AG04449 (cell line): Measurements from ENCODE around the gene OTUD1.

Experiments
- CTCF ChIA-PET: fragments of 350-600 bp; formaldehyde crosslinking; extraction: SDS; loops from one replicate; lab custom pipeline; 2021; ENCODE audit warnings: antibody characterized with exemption; lab: Yijun Ruan, JAX
- POLR2A ChIA-PET: fragments of 400-600, 350-600 bp; formaldehyde crosslinking; extraction: SDS; loops from one replicate; lab custom pipeline; 2020; ENCODE audit warnings: antibody characterized with exemption, inconsistent platforms; lab: Yijun Ruan, JAX
- DNase-seq: peaks from one replicate; pipeline ENCODE4 v3.0.0-alpha.2; 2010; ENCODE audit warnings: low read depth, low spot score
- H3K4me3 ChIP-seq: 2 replicates; pipeline ENCODE4 v1.5.1; 2011; ENCODE audit warnings: low read depth, mild to moderate bottlenecking, control low read depth, low read length
- TF ChIP-seq, protein P1 (sequence below): IDR thresholded peaks from one replicate; pipeline ENCODE4 v1.5.1; 2011; ENCODE audit warnings: mild to moderate bottlenecking, moderate library complexity, low read length, control low read depth, inconsistent platforms; ENCODE audit not compliant: insufficient read depth; ENCODE audit errors: missing control alignments

Gene OTUD1

DNA sequence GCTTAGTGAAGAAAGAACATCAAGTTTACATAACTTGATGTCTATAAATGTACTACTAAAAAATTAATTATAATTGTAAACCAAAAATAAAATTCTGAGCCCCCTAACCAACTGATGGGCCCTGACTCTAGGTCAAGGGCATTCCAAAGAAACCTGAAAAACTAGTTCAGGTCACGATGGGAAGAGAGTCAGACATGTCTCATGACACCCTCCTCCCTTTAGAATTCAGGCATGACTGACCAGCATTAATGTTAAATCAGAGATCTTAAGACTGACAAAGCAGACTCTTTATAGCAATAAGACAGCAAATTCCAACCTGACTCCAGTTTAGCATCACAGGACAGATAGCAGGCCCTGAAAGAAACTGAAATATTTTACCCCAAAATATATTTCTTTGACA lies 21.6 kb upstream of the OTUD1 start:
- POLR2A ChIA-PET, result no interaction called here
- H3K4me3 ChIP-seq, result no peak overlapping the region
- no peak for DNase-seq
- TF ChIP-seq, protein P1, sequence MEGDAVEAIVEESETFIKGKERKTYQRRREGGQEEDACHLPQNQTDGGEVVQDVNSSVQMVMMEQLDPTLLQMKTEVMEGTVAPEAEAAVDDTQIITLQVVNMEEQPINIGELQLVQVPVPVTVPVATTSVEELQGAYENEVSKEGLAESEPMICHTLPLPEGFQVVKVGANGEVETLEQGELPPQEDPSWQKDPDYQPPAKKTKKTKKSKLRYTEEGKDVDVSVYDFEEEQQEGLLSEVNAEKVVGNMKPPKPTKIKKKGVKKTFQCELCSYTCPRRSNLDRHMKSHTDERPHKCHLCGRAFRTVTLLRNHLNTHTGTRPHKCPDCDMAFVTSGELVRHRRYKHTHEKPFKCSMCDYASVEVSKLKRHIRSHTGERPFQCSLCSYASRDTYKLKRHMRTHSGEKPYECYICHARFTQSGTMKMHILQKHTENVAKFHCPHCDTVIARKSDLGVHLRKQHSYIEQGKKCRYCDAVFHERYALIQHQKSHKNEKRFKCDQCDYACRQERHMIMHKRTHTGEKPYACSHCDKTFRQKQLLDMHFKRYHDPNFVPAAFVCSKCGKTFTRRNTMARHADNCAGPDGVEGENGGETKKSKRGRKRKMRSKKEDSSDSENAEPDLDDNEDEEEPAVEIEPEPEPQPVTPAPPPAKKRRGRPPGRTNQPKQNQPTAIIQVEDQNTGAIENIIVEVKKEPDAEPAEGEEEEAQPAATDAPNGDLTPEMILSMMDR, result no peak
- CTCF ChIA-PET, result no interaction called here

DNA sequence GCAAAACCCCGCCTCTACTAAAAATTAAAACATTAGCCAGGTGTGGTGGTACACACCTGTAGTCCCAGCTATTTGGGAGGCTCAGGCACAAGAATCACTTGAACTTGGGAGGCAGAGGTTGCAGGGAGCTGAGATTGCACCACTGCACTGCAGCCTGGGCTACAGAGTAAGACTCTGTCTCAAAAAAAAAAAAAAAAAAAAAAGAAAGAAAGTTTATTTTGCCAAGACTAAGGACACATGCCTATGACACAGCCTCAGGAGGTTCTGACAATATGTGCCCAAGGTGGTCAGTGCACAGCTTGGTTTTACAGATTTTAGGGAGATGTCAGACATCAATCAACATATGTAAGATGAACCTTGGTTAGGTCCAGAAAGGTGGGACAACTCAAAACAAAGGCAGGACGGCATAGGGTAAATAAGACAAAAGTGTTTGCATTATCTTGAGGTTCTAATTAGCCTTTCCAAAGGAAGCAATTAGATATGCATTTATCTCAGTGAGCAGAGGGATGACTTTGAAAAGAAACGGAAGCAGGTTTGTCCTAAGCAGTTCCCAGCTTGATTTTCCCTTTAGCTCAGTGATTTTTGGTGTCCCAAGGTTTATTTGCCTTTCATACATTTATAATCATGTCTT lies 20.7 kb upstream of the OTUD1 start:
- H3K4me3 ChIP-seq, result no peak overlapping the region
- ChIA-PET POLR2A (no interaction called here), CTCF (no interaction called here)
- TF ChIP-seq, protein P1, result no peak
- DNase-seq, result no peak

DNA sequence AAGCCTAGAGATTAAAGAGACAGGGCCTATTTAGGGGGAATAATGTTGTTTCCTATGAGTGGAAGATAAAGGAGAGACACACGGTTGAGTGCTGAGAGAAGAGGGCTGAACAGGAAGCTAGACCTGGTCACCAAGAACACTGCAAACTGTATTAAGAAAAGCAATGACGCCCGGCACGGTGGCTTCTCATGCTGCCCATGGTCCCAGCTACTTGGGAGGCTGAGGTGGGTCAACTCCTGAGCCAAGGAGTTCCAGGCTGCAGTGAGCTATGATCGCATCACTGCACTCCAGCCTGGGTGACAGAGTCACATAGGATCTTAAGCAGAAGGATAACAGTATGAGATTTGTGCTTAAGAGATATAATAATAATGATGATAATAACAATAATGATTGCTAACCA lies 19.7 kb upstream of the OTUD1 start:
- DNase-seq, result no peak
- TF ChIP-seq, protein P1, result no peak
- H3K4me3 ChIP-seq, result no peak overlapping the region
- POLR2A ChIA-PET, result no interaction called here
- CTCF ChIA-PET, result interaction anchor here (2.2 kb wide), 1 partner anchor 104 kb away, joined by 5 read pairs; no protein-coding TSS in a partner anchor

DNA sequence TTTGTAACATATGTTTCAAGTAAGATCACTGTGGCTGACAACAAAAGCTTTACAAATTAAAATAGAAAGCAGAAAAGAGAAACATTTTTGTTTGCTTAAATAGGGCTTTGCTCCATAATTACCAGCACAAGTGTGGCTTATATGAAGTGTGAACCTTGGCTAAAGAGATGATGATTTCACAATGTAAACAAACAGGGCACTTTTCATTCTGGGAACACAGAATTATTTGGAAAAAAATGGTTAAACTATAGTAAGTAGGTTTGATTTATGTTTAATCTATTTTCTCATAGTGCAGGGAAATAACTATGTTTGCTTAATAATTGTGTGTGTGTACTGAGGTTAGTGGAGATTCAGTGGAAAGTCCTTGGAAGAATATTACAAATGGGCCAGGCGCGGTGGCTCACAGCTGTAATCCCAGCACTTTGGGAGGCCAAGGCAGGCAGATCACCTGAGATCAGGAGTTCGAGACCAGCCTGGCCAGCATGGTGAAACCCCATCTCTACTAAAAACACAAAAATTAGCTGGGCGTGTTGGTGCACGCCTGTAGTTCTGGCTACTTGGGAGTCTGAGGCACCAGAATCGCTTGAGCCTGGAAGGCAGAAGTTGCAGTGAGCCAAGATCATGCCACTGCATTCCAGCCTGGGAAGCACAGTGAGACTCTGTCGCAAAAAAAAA lies 19.1 kb upstream of the OTUD1 start:
- TF ChIP-seq, protein P1, result no peak
- DNase-seq, result no peak
- CTCF ChIA-PET, result interaction anchor here (0.9 to 2.2 kb wide), 3 partner anchors 12 to 105 kb away, joined by 3 to 5 read pairs (median 3); no protein-coding TSS in a partner anchor
- no peak overlapping the region for H3K4me3 ChIP-seq
- POLR2A ChIA-PET, result no interaction called here

DNA sequence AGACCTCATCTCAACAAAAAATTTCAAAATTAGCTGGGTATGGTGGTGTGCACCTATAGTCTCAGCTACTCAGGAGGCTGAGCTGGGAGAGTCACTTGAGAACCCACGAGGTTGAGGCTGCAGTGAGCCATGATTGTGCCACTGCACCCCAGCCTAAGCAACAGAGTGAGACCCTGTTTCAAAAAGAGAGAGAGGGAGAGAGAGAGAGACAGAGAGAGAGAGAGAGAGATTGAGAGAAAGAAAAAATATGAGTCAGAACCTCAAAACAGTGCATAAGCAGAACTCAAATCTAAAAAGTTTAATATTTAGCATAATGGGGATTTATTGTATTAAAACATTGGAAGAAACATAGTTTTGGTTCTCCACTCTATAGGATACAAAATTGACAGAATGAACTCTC lies 17.5 kb upstream of the OTUD1 start:
- TF ChIP-seq, protein P1, result no peak
- no peak overlapping the region for H3K4me3 ChIP-seq
- ChIA-PET POLR2A (interaction anchor here (1.1 kb wide), 1 partner anchor 17 kb away, joined by 3 read pairs; the partner anchor contains the start of gene OTUD1), CTCF (interaction anchor here (2.2 kb wide), 1 partner anchor 106 kb away, joined by 5 read pairs; no protein-coding TSS in a partner anchor)
- DNase-seq, result no peak

DNA sequence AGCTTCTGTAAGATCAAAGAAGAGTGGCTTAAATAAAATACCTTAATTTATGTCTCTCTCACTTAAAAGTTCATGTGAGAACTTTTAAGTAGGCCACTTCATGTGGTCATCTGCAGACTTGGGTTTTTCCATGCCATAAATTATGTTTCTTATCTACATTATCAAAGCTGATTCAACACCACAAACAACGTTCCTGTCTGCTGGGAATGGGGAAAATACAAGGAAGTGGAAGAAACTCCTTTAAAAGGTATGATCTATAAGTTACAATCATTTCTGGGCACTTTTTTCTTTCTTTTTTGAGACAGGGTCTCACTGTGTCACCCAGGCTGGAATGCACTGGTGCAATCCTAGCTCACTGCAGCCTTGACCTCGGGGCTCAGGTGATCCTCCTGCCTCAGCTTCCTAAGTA lies 16.9 kb upstream of the OTUD1 start:
- no peak for DNase-seq
- no peak overlapping the region for H3K4me3 ChIP-seq
- POLR2A ChIA-PET, result no interaction called here
- TF ChIP-seq, protein P1, result no peak
- CTCF ChIA-PET, result interaction anchor here (0.6 kb wide), 1 partner anchor 92 kb away, joined by 3 read pairs; no protein-coding TSS in a partner anchor
